ENCODE measurements around the gene PEX11A.

PEX11A gene

GRCh38 chr15:89667706-89667960, 22.9 kb downstream of the PEX11A start:
- TF ChIP-seq ZBTB7A (IDR thresholded peaks at IDR 0.05; ENCODE audit: low read depth) (no peak), NFIC (IDR thresholded peaks at IDR 0.05) (no peak), TEAD4 (IDR thresholded peaks at IDR 0.05) (no peak), REST (IDR thresholded peaks at IDR 0.05; ENCODE audit: low read depth) (no peak), CREB1 (IDR thresholded peaks at IDR 0.05; ENCODE audit: low read depth) (no peak), USF1 (IDR thresholded peaks at IDR 0.05) (no peak), FOXM1 (IDR thresholded peaks at IDR 0.05; ENCODE audit: borderline replicate concordance, low read depth) (no peak)

GRCh38 chr15:89666858-89667705, 23.5 kb downstream of the PEX11A start:
- TF ChIP-seq MAX (IDR thresholded peaks at IDR 0.05) (no peak), CEBPB (IDR thresholded peaks at IDR 0.05) (no peak), EGR1 (IDR thresholded peaks at IDR 0.05) (no peak), TCF12 (IDR thresholded peaks at IDR 0.05; ENCODE audit: low read depth) (no peak), EP300 (IDR thresholded peaks at IDR 0.05; ENCODE audit: borderline replicate concordance) (no peak), REST (IDR thresholded peaks at IDR 0.05; ENCODE audit: low read depth) (no peak), YY1 (IDR thresholded peaks at IDR 0.05; ENCODE audit: low read depth) (no peak), RAD21 (IDR thresholded peaks at IDR 0.05; ENCODE audit: low read depth) (no peak), ZBTB7A (IDR thresholded peaks at IDR 0.05; ENCODE audit: low read depth) (no peak), TAF1 (IDR thresholded peaks at IDR 0.05; ENCODE audit: low read depth) (no peak), NFIC (IDR thresholded peaks at IDR 0.05) (no peak), USF1 (IDR thresholded peaks at IDR 0.05) (no peak), TEAD4 (IDR thresholded peaks at IDR 0.05) (no peak), FOXM1 (IDR thresholded peaks at IDR 0.05; ENCODE audit: borderline replicate concordance, low read depth) (no peak), CREB1 (IDR thresholded peaks at IDR 0.05; ENCODE audit: low read depth) (no peak)

- TF ChIP-seq TCF12 (IDR thresholded peaks at IDR 0.05; ENCODE audit: low read depth): no peak
- TF ChIP-seq CEBPB (IDR thresholded peaks at IDR 0.05): no peak
- no peak for TF ChIP-seq YY1 (IDR thresholded peaks at IDR 0.05; ENCODE audit: low read depth)
- TF ChIP-seq REST (IDR thresholded peaks at IDR 0.05; ENCODE audit: low read depth): no peak
- no peak for TF ChIP-seq NFIC (IDR thresholded peaks at IDR 0.05)
- TF ChIP-seq EP300 (IDR thresholded peaks at IDR 0.05; ENCODE audit: borderline replicate concordance): no peak
- no peak for TF ChIP-seq CREB1 (IDR thresholded peaks at IDR 0.05; ENCODE audit: low read depth)
- TF ChIP-seq EGR1 (IDR thresholded peaks at IDR 0.05): no peak
- TF ChIP-seq FOXM1 (IDR thresholded peaks at IDR 0.05; ENCODE audit: borderline replicate concordance, low read depth): no peak
- TF ChIP-seq TAF1 (IDR thresholded peaks at IDR 0.05; ENCODE audit: low read depth): no peak
- TF ChIP-seq ZBTB7A (IDR thresholded peaks at IDR 0.05; ENCODE audit: low read depth): no peak
- no peak for TF ChIP-seq RAD21 (IDR thresholded peaks at IDR 0.05; ENCODE audit: low read depth)
- no peak for TF ChIP-seq TEAD4 (IDR thresholded peaks at IDR 0.05)
- no peak for TF ChIP-seq MAX (IDR thresholded peaks at IDR 0.05)
- no peak for TF ChIP-seq USF1 (IDR thresholded peaks at IDR 0.05)
These were observed 24.2 kb downstream of the PEX11A start for GRCh38 chr15:89666184-89666857.
